Astrocyte (in vitro differentiated cells and primary cell): ENCODE measurements around the gene ANKH.

Experiments
- CTCF ChIP-seq: IDR thresholded peaks from 2 replicates; pipeline ENCODE4 v1.5.1; 2011; ENCODE audit warnings: low read depth, mild to moderate bottlenecking, inconsistent platforms, low read length, moderate library complexity; ENCODE audit not compliant: insufficient read depth
- EZH2 ChIP-seq: IDR thresholded peaks from 2 replicates; pipeline ENCODE4 v1.6.1; 2012; ENCODE audit warnings: mild to moderate bottlenecking, low read length, inconsistent platforms; ENCODE audit not compliant: insufficient read depth

- TF ChIP-seq CTCF (no peak), EZH2 (no peak)
These were observed 206.3 kb downstream of the ANKH start for GRCh38 chr5:14665101-14665822.
